ENCODE measurements around the gene ATIC. TPM values are rescaled to one million over a fixed set of nuclear protein-coding genes. Genes with fewer than 3 reads are reported as not detected.

Gene ATIC
- total RNA-seq, 1 experiment from 2014 or later, result 297 TPM

DNA sequence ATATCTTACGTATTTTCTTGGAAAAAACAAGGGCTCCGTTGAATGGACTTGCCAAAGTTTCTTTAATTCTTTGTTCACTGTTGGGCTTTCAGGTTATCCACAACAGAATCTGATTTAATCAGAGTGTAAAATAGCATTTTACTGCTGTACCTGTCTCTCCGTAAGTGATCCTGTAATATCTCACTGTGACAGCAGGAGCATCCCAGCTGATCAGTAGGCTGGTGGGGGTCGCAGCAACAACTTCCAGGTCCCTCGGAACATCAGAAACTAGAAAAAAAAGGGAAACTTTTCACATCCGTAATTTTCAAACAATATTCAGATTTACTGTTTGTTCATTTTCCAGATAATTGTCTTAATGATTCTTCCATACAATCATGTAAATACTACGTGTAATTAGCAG lies 72.9 kb downstream of the ATIC start:
- Mint-ChIP-seq H3K4me3 (ENCODE audit: unreplicated experiment) (no peak overlapping the region), H3K27me3 (ENCODE audit: insufficient read depth, unreplicated experiment) (no peaks in the 10 kb centered on the region), H3K9me3 (ENCODE audit: unreplicated experiment) (no peaks in the 10 kb centered on the region), H3K4me1 (ENCODE audit: insufficient read depth, unreplicated experiment) (no peaks in the 10 kb centered on the region), H3K36me3 (ENCODE audit: insufficient read depth, unreplicated experiment) (peaks cover 66% of the 10 kb centered on the region), H3K27ac (ENCODE audit: low read depth, unreplicated experiment) (no peak overlapping the region)
- intact Hi-C loops (cut with micrococcal nuclease), result no loop called here
- DNase-seq (ENCODE audit: unreplicated experiment), result no peak
- POLR2A ChIA-PET, result no interaction called here
- TF ChIP-seq, protein P1, sequence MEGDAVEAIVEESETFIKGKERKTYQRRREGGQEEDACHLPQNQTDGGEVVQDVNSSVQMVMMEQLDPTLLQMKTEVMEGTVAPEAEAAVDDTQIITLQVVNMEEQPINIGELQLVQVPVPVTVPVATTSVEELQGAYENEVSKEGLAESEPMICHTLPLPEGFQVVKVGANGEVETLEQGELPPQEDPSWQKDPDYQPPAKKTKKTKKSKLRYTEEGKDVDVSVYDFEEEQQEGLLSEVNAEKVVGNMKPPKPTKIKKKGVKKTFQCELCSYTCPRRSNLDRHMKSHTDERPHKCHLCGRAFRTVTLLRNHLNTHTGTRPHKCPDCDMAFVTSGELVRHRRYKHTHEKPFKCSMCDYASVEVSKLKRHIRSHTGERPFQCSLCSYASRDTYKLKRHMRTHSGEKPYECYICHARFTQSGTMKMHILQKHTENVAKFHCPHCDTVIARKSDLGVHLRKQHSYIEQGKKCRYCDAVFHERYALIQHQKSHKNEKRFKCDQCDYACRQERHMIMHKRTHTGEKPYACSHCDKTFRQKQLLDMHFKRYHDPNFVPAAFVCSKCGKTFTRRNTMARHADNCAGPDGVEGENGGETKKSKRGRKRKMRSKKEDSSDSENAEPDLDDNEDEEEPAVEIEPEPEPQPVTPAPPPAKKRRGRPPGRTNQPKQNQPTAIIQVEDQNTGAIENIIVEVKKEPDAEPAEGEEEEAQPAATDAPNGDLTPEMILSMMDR (IDR thresholded peaks at IDR 0.05; ENCODE audit: unreplicated experiment), result no peak
- BruUV-seq (replicated peaks), result no TSS peak
- CTCF ChIA-PET, result no interaction called here

DNA sequence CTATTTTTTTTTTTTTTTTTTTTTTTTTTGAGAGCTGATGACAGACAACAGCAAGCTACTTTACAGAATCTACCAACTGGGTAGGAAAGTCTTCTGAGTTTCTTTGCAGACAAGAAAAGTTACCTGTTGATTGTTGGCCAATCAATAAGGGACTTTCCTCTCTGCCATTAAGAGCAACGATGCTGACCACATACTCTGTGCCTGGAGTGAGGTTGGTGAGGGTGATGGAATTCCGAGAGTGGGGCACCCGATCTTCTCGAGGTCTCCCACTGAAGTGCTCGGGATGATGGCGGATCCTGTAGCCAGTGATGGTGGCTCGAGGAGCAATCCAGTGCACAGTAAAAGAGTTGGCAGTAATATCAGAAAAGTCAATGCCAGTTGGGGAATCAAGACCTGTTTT lies 74.7 kb downstream of the ATIC start:
- no peak overlapping the region for H3K4me3 Mint-ChIP-seq (ENCODE audit: unreplicated experiment)
- BruUV-seq (replicated peaks), result no TSS peak
- no peak for DNase-seq (ENCODE audit: unreplicated experiment)
- ChIA-PET CTCF (no interaction called here), POLR2A (interaction anchor here (0.6 to 1.2 kb wide), 2 partner anchors 10 to 139 kb away, joined by 3 to 4 read pairs; no protein-coding TSS in a partner anchor)
- H3K36me3 Mint-ChIP-seq (ENCODE audit: insufficient read depth, unreplicated experiment), result peaks cover 68% of the 10 kb centered on the region
- no peak overlapping the region for H3K27ac Mint-ChIP-seq (ENCODE audit: low read depth, unreplicated experiment)
- H3K27me3 Mint-ChIP-seq (ENCODE audit: insufficient read depth, unreplicated experiment), result no peaks in the 10 kb centered on the region
- H3K4me1 Mint-ChIP-seq (ENCODE audit: insufficient read depth, unreplicated experiment), result no peaks in the 10 kb centered on the region
- no peaks in the 10 kb centered on the region for H3K9me3 Mint-ChIP-seq (ENCODE audit: unreplicated experiment)
- TF ChIP-seq, protein P1 (IDR thresholded peaks at IDR 0.05; ENCODE audit: unreplicated experiment), result no peak
- intact Hi-C loops (cut with micrococcal nuclease), result no loop called here

DNA sequence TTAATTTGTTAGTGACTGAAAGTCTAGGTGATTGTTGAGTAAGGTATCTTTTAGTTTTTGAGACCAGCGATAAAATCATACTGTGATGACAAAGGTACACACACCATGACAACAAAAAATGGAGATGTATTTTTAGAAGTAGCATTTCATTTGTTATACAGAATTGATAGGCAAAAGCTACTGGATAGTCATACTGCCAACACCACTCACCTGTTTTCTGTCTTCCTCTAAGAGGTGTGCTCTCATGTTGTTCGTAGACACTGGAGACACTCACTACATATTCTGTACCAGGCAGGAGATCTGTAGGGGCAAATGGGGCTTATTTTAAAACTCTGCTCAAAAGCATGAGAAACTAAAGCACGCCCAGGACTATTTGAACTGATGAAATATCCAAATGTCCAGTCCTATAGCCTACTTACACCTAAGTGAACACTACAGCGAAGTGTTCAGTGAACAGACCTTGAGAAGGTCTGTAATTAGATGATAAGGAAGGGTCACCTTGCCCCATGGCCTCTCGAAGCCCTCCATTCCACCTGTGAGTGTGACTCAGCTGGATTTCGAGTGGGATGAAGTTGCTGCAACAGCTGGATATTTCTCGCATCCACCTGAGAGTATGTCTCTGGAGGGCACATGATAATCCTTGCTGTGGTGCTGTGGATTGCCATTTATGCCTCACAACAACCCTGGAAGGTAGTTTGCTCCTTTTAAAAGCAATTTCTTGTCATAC lies 76.3 kb downstream of the ATIC start:
- no TSS peak for BruUV-seq (replicated peaks)
- H3K27me3 Mint-ChIP-seq (ENCODE audit: insufficient read depth, unreplicated experiment), result no peaks in the 10 kb centered on the region
- no peaks in the 10 kb centered on the region for H3K9me3 Mint-ChIP-seq (ENCODE audit: unreplicated experiment)
- H3K27ac Mint-ChIP-seq (ENCODE audit: low read depth, unreplicated experiment), result no peak overlapping the region
- TF ChIP-seq, protein P1 (IDR thresholded peaks at IDR 0.05; ENCODE audit: unreplicated experiment), result no peak
- POLR2A ChIA-PET, result interaction anchor here (0.8 kb wide), 1 partner anchor 108 kb away, joined by 4 read pairs; no protein-coding TSS in a partner anchor
- H3K36me3 Mint-ChIP-seq (ENCODE audit: insufficient read depth, unreplicated experiment), result peaks cover 66% of the 10 kb centered on the region
- no peaks in the 10 kb centered on the region for H3K4me1 Mint-ChIP-seq (ENCODE audit: insufficient read depth, unreplicated experiment)
- CTCF ChIA-PET, result no interaction called here
- no peak overlapping the region for H3K4me3 Mint-ChIP-seq (ENCODE audit: unreplicated experiment)
- no peak for DNase-seq (ENCODE audit: unreplicated experiment)
- intact Hi-C loops (cut with micrococcal nuclease), result no loop called here

DNA sequence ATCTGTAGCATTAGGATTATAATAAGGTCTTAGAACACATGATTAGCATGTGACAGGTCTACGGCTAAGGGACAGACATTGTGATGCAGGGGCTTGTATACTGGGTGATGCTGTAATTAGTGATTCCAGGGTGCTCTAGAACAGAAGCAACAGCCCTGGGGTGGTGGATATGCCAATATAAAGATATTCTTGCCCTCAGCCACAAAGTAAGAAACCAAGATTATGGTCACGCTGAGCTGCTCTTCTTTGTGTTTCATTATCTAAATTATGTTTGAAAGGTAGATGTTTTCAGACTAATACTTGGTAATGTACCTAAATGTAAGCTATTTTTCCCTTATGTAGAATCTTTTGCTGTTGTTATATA lies 78.7 kb downstream of the ATIC start:
- Mint-ChIP-seq H3K4me3 (ENCODE audit: unreplicated experiment) (no peak overlapping the region), H3K27ac (ENCODE audit: low read depth, unreplicated experiment) (no peak overlapping the region), H3K27me3 (ENCODE audit: insufficient read depth, unreplicated experiment) (no peaks in the 10 kb centered on the region), H3K36me3 (ENCODE audit: insufficient read depth, unreplicated experiment) (peaks cover 63% of the 10 kb centered on the region), H3K9me3 (ENCODE audit: unreplicated experiment) (no peaks in the 10 kb centered on the region), H3K4me1 (ENCODE audit: insufficient read depth, unreplicated experiment) (no peaks in the 10 kb centered on the region)
- no TSS peak for BruUV-seq (replicated peaks)
- intact Hi-C loops (cut with micrococcal nuclease), result no loop called here
- no peak for DNase-seq (ENCODE audit: unreplicated experiment)
- TF ChIP-seq, protein P1 (IDR thresholded peaks at IDR 0.05; ENCODE audit: unreplicated experiment), result no peak
- ChIA-PET CTCF (interaction anchor here (0.9 kb wide), 1 partner anchor 9 kb away, joined by 3 read pairs; no protein-coding TSS in a partner anchor), POLR2A (interaction anchor here (1.3 kb wide), 1 partner anchor 31 kb away, joined by 3 read pairs; no protein-coding TSS in a partner anchor)
